Hematopoietic multipotent progenitor cell treated with erythropoietin and hydrocortisone succinate and interleukin-3 and kit ligand, for 17 days (in vitro differentiated cells): ENCODE data around the gene ZNF512.
A peak's percentile ranks its signal among the peaks of the same experiment; 100 is the strongest.
"Not testable (repeated sequence)": the region's sequence is repeated elsewhere in the genome, so short reads cannot be mapped to it uniquely, and the experiment has no call there.

Source experiments
- DNase-seq: peaks from one replicate; pipeline ENCODE4 v3.0.0-alpha.2; 2015; ENCODE audit warnings: low spot score

Gene ZNF512, protein sequence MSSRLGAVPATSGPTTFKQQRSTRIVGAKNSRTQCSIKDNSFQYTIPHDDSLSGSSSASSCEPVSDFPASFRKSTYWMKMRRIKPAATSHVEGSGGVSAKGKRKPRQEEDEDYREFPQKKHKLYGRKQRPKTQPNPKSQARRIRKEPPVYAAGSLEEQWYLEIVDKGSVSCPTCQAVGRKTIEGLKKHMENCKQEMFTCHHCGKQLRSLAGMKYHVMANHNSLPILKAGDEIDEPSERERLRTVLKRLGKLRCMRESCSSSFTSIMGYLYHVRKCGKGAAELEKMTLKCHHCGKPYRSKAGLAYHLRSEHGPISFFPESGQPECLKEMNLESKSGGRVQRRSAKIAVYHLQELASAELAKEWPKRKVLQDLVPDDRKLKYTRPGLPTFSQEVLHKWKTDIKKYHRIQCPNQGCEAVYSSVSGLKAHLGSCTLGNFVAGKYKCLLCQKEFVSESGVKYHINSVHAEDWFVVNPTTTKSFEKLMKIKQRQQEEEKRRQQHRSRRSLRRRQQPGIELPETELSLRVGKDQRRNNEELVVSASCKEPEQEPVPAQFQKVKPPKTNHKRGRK

DNA sequence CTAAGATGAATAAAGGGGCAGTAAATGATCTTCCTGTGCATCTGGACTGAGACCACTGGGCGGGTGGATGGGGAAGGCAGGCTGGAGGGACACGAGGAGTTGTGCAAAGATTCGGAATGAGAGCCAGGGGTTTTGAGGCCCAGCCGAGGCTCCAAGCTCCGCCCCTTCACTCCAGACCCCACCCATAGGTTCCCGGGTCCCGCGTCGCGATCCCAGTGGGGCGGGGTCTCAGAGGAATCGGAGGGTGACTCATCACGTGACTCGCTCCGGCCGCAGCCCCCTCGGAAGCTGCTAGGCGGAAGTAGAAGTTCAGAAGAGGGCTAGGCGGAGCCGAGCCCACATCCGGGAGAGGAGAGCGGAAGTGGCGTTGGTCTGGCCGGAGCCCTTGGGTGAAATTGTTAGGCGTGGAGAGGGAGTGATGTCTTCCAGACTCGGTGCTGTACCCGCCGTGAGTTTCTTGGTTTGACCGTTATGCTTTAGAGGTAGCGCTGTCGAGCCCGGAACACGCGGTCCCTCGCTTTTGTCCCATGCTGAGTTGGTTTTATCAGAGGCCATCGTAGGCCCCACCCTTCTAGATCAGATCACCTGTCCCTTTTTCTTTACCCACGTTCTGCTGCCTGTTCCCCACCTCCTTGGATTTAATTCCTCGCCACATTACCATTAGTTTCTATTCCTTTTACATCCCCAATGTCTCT is at the start of gene ZNF512:
Gene ZNF512, plus strand, starts transcription at position 348 of the 695 bp plus-strand sequence. Its CDS starts 71 bp downstream, at position 419.
- peak; percentile 68 for DNase-seq

DNA sequence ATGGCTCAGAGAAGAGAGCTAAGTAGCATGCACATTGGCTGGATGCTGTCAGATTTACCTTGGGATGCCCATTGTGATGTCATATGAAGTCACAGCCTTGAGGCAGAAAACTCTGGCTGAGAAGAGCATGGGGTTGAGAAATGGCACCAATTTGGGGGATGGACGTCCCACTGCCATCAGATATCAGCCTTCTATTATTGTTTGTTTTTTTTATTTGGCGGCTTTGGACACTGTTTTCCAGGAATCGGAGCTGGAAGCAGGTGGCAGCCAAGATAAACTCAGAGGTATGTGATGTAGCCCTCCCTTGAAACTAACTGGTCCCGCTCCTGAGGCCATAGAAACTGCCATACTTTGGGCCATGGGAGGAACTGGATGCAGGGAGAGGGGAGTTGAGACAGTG is 45.6 kb upstream of the ZNF512 start:
- DNase-seq, result no peak

DNA sequence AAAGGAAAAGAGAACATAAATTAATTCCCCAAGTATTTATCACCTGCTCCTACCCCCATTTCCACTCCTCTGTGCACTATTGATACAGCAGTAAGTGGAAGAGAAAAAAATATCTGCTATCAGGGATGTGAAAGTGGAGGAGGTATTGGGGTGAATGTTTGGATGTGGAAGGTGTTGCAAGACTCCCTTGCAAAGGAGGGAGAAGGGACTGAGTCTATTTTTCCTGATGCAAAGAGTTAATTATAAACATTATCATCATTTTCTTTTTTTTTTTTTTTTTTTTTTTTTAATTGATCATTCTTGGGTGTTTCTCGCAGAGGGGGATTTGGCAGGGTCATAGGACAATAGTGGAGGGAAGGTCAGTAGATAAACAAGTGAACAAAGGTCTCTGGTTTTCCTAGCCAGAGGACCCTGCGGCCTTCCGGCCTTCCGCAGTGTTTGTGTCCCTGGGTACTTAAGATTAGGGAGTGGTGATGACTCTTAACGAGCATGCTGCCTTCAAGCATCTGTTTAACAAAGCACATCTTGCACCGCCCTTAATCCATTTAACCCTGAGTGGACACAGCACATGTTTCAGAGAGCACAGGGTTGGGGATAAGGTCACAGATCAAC is 43.9 kb upstream of the ZNF512 start:
- not testable (repeated sequence) for DNase-seq

DNA sequence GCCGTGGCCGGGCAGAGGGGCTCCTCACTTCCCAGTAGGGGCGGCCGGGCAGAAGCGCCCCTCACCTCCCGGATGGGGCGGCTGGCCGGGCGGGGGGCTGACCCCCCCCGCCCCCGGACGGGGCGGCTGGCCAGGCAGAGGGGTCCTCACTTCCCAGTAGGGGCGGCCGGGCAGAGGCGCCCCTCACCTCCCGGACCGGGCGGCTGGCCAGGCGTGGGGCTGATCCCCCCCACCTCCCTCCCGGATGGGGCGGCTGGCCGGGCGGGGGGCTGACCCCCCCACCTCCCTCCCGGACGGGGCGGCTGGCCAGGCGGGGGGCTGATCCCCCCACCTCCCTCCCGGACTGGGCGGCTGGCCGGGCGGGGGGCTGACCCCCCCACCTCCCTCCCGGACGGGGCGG is 43.2 kb upstream of the ZNF512 start:
- DNase-seq, result not testable (repeated sequence)

DNA sequence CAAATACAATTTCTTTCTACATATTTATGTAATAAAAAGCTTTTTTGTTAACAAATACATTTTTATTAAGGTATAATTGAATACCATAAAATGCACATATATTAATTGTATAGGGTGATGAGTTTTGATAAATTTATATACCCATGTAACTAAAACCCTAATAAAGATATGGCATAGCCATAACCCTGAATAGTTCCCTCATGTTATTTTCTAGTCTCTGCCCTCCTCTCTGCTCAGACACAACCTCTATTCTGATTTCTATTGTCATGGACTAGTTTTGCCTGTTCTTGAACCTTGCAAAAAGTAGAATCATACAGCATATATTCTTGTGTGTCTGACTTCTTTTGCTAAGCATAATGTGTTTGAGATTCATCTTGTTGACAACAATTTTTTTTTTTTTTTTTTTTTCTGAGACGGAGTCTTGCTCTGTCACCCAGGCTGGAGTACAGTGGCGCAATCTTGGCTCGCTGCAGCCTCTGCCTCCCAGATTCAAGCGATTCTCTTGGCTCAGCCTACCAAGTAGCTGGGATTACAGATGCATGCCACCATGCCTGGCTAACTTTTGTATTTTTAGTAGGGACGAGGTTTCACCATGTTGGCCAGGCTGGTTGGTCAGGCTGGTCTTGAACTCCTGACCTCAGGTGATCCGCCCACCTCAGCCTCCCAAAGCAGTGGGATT is 38.6 kb upstream of the ZNF512 start:
- DNase-seq, result no peak

DNA sequence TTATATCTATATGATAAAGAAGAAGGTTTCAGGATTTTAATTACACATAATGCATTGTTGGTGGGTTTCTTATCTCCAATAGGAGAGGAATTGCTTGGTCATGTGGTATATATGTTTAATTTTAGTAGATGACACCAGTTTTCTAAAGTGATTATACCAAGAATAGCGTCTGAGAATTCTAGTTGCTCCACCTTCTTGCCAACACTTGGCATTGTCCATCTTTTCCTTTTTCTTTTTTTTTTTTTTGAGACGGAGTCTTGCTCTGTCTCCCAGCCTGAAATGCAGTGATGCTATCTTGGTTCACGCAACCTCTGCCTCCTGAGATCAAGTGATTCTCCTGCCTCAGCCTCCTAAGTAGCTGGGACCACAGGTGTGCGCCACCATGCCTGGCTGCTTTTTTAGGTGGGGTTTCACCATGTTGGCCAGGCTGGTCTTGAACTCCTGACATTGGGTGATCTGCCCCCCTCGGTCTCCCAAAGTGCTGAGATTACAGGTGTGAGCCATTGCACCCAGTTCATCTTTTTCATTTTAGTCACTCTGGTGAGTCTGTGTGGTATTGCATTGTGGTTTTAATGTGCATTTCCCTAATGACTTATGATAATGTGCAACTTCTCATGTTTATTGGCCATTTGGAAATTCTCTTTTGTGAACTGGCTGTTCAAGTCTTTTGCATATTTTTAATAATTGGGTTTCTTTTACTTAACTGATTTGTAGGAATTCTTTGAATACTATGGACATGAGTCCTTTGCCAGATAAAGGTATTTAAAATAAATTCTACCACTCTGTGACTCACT is 37.3 kb upstream of the ZNF512 start:
- no peak for DNase-seq

DNA sequence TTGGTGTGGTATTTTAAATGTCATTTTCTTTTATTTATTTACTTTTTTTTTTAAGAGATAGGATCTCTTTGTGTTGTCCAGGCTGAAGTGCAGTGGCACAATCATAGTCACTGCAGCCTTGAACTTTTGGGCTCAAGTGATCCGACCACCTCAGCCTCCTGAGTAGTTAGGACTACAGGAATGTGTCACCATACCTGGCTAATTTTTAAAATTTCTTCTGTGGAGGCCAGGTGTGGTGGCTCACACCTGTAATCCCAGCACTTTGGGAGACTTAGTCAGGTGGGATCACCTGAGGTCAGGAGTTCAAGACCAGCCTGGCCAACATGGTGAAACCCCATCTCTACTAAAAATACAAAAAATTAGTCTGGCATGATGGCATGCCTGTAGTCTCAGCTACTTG is 33.5 kb upstream of the ZNF512 start:
- no peak for DNase-seq

DNA sequence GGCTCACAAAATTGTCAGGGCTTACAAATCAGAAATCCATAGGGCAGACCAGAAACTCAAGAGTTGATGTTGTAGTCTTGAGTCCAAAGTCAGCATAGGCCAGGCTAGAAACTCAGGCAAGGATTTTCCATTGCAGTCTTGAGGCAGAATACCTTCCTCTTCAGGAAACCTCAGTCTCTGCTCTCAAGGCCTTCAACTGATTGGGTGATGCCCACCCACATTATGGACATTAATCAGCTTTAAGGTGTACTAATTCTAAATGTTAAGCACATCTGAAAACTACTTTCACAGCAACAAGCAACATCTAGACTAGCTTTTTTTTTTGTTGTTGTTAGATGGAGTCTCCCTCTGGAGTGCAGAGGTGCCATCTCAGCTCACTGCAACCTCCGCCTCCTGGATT is 31.3 kb upstream of the ZNF512 start:
- DNase-seq, result no peak

DNA sequence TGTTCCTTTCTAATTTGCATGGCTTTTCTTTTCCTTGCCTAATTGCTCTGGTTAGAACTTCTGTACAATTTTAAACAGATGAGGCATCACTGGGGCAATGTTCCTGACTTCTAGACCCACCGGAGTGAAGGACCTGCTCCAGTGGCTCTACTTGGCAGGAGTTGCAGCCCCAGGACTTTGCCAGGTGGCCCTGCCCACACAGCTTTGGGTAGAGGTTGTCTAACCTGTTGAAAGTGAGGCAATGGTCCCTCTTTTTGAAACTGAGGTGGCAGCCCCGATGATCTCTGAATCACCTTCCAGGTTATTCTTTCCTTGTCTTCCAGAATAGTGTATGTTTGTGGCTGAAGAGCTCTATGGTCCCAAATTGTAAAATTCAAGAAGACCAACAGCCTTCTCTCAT is 29.9 kb upstream of the ZNF512 start:
- DNase-seq, result no peak

DNA sequence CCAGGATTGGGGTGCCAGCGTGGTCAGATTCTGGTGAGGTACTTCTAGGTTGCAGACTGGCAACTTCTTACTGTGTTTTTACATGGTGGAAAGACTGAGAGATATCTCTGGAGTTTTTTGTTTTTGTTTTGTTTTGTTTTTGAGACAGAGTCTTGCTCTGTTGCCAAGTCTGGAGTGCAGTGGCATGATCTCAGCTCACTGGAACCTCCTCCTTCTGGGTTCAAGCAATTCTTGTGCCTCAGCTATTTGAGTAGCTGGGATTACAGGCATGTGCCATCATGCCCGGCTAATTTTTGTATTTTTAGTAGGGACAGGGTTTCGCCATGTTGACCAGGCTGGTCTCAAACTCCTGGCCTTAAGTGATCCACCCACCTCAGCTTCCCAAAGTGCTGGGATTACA is 28.4 kb upstream of the ZNF512 start:
- DNase-seq, result not testable (repeated sequence)

DNA sequence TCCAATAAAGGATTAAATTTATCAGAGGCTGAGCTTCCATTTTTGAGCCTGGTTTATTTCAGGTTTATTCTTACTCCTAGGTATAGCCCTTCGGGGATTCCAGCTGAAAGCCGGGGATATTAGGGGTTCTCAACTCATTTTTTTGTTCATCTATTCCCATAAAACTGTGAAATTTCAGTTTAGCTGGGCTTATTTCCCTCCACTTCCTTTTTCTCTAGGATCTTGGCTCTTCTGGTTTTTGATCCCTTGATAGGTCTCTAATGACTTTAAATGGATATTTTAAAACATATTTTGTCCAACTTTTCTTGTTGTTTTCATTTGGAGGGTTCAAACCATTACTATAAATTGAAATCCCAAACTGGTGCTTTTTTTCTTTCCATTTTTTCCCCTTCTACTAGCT is 23.6 kb upstream of the ZNF512 start:
- DNase-seq, result no peak

DNA sequence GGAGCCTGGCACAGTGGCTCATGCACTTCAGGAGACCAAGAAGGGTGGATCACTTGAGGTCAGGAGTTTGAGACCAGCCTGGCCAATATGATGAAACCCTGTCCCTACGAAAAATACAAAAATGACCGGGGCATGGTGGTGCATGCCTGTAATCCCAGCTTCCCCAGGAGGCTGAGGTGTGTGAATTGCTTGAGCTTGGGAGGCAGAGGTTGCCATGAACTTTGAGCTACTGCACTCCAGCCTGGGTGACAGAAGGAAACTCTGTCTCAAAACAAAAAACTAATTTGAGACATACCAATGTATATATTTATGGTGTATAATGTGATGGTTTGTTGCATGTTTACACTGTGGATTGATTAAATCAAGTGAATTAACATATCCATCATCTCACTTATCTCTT is 21.8 kb upstream of the ZNF512 start:
- DNase-seq, result no peak

DNA sequence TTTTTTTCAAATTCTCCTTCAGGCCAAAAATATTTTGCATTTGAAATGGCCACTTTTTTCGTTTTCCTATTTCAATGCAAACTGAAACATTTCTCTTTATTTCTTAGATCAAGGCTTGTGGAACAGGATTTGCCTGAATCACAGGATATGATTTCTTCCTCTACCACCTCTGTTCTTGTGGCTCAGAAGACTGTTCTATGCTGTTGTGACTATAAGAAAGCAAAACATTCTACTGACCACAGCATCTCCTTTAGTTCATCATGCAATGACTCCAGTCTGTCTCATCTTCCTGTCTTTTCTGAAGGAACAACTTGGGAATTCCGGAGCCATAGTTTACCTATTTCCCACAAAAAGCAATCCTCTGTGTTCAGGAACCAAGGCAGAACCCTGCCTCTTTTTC is 16.2 kb upstream of the ZNF512 start:
- DNase-seq, result no peak

DNA sequence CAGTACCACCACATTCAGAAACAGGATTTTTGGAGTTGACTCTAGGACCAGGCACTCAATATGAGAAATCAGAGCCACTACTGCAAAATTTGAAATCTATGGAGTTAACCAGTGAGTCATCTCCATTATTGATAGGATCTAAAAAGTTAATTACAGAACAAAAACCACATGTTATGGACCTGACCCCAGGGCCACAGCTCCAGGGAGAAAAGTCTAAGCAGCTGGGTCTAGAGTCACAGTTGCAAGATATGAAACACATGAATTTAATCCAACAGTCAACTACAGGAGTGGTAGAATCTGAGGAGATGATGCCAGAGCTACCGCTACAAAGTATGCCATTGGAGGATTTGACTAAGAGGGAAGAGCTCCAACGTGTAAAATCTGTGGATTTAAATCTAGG is 13.4 kb upstream of the ZNF512 start:
- DNase-seq, result no peak

DNA sequence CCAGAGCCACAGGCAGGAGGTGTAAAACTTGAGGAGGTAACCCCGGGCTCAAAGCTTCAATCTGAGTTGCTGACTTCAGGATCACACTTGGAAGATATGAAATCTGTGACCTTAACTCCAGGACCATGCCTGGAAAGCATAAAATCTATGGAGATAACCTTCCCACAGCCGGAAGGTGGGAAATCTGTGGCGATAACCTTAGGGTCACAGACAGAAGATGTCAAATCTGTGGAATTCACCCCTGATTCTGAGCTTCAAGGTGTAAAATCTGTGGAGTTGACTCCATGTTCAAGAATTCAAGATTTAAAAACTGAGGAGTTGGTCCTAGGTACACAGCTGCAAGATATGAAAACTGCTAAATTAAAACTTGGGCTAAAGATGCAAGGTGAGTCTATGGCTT is 11.6 kb upstream of the ZNF512 start:
- DNase-seq, result no peak

DNA sequence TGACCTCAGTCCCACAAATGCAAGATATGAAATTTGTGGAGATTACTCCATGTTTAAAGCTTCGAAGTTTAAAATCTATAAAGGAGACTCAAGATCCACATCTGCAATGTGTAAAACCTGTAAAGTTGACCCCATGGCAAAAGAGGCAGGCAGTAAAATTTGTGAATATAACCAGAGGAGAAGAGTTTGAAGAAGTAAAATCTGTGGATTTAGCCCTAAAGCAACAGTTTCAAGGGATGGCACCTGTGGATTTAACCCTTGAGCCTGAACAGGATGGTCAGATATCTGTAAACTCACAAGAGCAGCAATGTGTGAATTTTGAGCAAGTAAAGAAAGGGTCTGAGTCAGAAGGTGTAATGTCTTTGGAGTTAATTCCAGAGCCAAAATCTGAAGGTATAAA is 11.2 kb upstream of the ZNF512 start:
- no peak for DNase-seq

DNA sequence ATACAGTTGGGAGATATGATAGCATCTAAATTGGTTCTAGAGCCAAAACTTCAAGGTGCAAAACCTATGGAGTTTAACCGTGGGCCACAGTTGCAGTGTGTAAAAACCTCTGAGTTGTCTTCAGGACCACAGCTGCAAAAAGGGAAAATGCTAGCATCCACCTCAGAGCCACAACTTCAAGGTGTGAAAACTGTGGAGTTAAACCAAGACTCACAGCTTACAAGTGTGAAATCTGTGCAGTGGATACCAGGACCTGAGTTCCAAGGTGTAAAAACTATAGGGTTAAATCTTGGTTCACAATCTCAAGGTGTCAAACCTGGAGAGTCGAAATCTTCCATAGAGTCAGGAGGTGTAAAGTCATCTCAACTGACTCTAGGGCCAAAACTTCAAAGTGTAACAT is 10.4 kb upstream of the ZNF512 start:
- DNase-seq, result no peak

DNA sequence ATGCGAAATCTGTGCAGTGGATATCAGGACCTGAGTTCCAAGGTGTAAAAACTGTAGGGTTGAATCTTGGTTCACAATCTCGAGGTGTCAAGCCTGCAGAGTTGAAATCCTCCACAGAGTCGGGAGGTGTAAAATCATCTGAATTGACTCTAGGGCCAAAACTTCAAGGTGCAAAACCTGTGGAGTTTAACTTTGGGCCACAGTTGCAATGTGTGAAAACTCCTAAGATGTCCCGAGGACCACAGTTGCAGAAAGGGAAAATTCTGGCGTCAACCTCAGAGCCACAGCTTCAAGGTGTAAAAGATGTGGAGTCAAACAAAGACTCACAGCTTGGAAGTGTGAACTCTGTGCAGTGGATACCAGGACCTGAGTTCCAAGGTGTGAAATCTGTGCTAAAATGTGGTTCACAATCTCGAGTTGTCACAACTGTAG is 9.8 kb upstream of the ZNF512 start:
- DNase-seq, result no peak

DNA sequence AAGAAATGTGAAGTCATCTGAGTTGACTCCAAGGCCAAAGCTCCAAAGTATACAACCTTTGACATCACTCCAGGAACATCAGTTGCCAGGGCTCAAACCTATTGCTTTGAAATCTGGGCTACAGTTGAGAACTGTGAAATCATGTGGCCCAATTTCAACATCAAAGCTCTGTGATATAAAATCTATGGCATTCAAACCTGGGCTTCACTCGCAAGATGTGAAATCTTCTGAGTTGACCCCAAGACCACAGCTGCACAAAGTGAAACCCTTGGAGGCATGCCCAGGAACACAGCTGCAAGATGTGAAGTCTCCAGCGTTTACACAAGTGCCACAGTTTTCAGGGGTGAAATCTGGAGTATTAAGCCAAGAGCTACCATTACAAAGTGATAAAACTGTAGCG is 9.4 kb upstream of the ZNF512 start:
- no peak for DNase-seq

DNA sequence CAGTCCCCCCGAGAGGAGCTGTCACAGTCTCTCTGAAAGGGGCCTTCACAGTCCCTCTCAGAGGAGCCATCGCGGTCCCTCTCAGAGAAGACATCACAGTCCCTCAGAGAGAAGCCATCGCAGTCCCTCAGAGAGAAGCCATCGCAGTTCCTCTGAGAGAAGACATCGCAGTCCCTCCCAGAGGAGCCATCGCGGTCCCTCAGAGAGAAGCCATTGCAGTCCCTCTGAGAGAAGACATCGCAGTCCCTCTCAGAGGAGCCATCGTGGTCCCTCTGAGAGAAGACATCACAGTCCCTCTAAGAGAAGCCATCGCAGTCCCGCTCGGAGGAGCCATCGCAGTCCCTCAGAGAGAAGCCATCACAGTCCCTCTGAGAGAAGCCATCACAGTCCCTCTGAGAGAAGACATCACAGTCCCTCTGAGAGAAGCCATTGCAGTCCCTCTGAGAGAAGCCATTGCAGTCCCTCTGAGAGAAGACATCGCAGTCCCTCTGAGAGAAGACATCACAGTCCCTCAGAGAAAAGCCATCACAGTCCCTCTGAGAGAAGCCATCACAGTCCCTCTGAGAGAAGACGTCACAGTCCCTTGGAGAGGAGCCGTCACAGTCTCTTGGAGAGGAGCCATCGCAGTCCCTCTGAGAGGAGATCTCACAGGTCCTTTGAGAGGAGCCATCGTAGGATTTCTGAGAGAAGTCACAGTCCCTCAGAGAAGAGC is 1.3 kb upstream of the ZNF512 start:
- DNase-seq, result no peak
